ENCODE results near the gene GALNT18. TPM values are rescaled to one million over a fixed set of nuclear protein-coding genes. Genes with fewer than 3 reads are reported as not detected.

The GALNT18 gene
- total and polyA plus RNA-seq, 2 experiments from 2014 or later: 4.3 to 10.8 TPM

DNA sequence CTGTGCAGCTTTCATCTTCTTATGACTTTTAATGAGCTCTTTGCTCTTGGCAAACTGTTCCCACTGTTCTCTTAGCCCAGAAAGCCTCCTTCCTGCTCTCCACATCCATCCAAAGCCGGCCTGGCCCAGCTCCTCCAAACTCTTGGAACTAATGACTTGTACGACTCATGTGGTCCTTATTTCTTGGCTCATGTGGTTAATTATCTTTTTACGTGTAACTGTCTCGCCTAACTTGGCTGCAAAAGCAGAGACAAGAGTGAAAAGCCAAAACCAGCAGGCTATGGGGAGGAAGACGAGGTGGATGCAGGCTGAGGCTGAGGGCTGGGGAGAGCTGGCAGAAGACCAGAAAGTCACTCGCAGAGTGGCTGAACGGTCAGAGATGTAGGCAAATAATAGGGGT is 274.2 kb downstream of the GALNT18 start:
- H3K27me3 ChIP-seq (ENCODE audit: insufficient read depth): no peaks in the 10 kb centered on the region
- no peak overlapping the region; the same call in 1 of the 2 replicates for H3K27ac Mint-ChIP-seq

More for the DNA sequence above, 274.2 kb downstream of the GALNT18 start:
- no peak for ATAC-seq
- Histone ChIP-seq H3K4me1 (ENCODE audit: insufficient read depth) (no peaks in the 10 kb centered on the region), H3K36me3 (ENCODE audit: insufficient read depth) (no peaks in the 10 kb centered on the region), H2AFZ (no peak overlapping the region), H3K79me2 (replicated peaks; ENCODE audit: insufficient read depth) (no peaks in the 10 kb centered on the region), H3K27ac (ENCODE audit: low read depth) (no peak overlapping the region), H3K9me2 (ENCODE audit: insufficient read depth) (no peaks in the 10 kb centered on the region), H3K4me2 (no peak overlapping the region), H4K20me1 (replicated peaks; ENCODE audit: insufficient read depth) (no peaks in the 10 kb centered on the region), H3F3A (replicated peaks; ENCODE audit: low read depth) (no peaks in the 10 kb centered on the region), H3K4me3 (no peak overlapping the region)
- DNase-seq (ENCODE audit: low spot score): no peak
- H3K27me3 Mint-ChIP-seq (ENCODE audit: insufficient read depth, low read depth, poor library complexity): peaks cover 4% of the 10 kb centered on the region
- peaks cover 3% of the 10 kb centered on the region; the same call in 1 of the 3 replicates for H3K4me1 Mint-ChIP-seq
- TF ChIP-seq, protein P1, sequence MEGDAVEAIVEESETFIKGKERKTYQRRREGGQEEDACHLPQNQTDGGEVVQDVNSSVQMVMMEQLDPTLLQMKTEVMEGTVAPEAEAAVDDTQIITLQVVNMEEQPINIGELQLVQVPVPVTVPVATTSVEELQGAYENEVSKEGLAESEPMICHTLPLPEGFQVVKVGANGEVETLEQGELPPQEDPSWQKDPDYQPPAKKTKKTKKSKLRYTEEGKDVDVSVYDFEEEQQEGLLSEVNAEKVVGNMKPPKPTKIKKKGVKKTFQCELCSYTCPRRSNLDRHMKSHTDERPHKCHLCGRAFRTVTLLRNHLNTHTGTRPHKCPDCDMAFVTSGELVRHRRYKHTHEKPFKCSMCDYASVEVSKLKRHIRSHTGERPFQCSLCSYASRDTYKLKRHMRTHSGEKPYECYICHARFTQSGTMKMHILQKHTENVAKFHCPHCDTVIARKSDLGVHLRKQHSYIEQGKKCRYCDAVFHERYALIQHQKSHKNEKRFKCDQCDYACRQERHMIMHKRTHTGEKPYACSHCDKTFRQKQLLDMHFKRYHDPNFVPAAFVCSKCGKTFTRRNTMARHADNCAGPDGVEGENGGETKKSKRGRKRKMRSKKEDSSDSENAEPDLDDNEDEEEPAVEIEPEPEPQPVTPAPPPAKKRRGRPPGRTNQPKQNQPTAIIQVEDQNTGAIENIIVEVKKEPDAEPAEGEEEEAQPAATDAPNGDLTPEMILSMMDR (conservative IDR thresholded peaks at IDR 0.05; ENCODE audit: low read depth in 2 of 2): no peak
- TF ChIP-seq, protein P2, sequence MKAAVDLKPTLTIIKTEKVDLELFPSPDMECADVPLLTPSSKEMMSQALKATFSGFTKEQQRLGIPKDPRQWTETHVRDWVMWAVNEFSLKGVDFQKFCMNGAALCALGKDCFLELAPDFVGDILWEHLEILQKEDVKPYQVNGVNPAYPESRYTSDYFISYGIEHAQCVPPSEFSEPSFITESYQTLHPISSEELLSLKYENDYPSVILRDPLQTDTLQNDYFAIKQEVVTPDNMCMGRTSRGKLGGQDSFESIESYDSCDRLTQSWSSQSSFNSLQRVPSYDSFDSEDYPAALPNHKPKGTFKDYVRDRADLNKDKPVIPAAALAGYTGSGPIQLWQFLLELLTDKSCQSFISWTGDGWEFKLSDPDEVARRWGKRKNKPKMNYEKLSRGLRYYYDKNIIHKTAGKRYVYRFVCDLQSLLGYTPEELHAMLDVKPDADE (IDR thresholded peaks at IDR 0.05): no peak
- TF ChIP-seq ZNF114 (CRISPR knock-in tag; IDR thresholded peaks at IDR 0.05) (no peak), POLR2AphosphoS5 (IDR thresholded peaks at IDR 0.05; ENCODE audit: low read depth) (no peak), STAT1 (IDR thresholded peaks at IDR 0.05; ENCODE audit: unreplicated experiment) (no peak), EZH2phosphoT487 (IDR thresholded peaks at IDR 0.05; ENCODE audit: unreplicated experiment) (no peak), NANOG (IDR thresholded peaks at IDR 0.05; ENCODE audit: borderline replicate concordance) (no peak), CREB1 (CRISPR knock-in tag; IDR thresholded peaks at IDR 0.05; ENCODE audit: low read depth) (no peak), JUNB (IDR thresholded peaks at IDR 0.05; ENCODE audit: unreplicated experiment) (no peak), EZH2 (IDR thresholded peaks at IDR 0.05; ENCODE audit: low read depth, unreplicated experiment) (no peak), ZNF331 (CRISPR knock-in tag; IDR thresholded peaks at IDR 0.05; ENCODE audit: low read depth) (no peak)
- TF ChIP-seq, protein P3, sequence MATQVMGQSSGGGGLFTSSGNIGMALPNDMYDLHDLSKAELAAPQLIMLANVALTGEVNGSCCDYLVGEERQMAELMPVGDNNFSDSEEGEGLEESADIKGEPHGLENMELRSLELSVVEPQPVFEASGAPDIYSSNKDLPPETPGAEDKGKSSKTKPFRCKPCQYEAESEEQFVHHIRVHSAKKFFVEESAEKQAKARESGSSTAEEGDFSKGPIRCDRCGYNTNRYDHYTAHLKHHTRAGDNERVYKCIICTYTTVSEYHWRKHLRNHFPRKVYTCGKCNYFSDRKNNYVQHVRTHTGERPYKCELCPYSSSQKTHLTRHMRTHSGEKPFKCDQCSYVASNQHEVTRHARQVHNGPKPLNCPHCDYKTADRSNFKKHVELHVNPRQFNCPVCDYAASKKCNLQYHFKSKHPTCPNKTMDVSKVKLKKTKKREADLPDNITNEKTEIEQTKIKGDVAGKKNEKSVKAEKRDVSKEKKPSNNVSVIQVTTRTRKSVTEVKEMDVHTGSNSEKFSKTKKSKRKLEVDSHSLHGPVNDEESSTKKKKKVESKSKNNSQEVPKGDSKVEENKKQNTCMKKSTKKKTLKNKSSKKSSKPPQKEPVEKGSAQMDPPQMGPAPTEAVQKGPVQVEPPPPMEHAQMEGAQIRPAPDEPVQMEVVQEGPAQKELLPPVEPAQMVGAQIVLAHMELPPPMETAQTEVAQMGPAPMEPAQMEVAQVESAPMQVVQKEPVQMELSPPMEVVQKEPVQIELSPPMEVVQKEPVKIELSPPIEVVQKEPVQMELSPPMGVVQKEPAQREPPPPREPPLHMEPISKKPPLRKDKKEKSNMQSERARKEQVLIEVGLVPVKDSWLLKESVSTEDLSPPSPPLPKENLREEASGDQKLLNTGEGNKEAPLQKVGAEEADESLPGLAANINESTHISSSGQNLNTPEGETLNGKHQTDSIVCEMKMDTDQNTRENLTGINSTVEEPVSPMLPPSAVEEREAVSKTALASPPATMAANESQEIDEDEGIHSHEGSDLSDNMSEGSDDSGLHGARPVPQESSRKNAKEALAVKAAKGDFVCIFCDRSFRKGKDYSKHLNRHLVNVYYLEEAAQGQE (IDR thresholded peaks at IDR 0.05; ENCODE audit: unreplicated experiment): no peak
- TF ChIP-seq, protein P4, sequence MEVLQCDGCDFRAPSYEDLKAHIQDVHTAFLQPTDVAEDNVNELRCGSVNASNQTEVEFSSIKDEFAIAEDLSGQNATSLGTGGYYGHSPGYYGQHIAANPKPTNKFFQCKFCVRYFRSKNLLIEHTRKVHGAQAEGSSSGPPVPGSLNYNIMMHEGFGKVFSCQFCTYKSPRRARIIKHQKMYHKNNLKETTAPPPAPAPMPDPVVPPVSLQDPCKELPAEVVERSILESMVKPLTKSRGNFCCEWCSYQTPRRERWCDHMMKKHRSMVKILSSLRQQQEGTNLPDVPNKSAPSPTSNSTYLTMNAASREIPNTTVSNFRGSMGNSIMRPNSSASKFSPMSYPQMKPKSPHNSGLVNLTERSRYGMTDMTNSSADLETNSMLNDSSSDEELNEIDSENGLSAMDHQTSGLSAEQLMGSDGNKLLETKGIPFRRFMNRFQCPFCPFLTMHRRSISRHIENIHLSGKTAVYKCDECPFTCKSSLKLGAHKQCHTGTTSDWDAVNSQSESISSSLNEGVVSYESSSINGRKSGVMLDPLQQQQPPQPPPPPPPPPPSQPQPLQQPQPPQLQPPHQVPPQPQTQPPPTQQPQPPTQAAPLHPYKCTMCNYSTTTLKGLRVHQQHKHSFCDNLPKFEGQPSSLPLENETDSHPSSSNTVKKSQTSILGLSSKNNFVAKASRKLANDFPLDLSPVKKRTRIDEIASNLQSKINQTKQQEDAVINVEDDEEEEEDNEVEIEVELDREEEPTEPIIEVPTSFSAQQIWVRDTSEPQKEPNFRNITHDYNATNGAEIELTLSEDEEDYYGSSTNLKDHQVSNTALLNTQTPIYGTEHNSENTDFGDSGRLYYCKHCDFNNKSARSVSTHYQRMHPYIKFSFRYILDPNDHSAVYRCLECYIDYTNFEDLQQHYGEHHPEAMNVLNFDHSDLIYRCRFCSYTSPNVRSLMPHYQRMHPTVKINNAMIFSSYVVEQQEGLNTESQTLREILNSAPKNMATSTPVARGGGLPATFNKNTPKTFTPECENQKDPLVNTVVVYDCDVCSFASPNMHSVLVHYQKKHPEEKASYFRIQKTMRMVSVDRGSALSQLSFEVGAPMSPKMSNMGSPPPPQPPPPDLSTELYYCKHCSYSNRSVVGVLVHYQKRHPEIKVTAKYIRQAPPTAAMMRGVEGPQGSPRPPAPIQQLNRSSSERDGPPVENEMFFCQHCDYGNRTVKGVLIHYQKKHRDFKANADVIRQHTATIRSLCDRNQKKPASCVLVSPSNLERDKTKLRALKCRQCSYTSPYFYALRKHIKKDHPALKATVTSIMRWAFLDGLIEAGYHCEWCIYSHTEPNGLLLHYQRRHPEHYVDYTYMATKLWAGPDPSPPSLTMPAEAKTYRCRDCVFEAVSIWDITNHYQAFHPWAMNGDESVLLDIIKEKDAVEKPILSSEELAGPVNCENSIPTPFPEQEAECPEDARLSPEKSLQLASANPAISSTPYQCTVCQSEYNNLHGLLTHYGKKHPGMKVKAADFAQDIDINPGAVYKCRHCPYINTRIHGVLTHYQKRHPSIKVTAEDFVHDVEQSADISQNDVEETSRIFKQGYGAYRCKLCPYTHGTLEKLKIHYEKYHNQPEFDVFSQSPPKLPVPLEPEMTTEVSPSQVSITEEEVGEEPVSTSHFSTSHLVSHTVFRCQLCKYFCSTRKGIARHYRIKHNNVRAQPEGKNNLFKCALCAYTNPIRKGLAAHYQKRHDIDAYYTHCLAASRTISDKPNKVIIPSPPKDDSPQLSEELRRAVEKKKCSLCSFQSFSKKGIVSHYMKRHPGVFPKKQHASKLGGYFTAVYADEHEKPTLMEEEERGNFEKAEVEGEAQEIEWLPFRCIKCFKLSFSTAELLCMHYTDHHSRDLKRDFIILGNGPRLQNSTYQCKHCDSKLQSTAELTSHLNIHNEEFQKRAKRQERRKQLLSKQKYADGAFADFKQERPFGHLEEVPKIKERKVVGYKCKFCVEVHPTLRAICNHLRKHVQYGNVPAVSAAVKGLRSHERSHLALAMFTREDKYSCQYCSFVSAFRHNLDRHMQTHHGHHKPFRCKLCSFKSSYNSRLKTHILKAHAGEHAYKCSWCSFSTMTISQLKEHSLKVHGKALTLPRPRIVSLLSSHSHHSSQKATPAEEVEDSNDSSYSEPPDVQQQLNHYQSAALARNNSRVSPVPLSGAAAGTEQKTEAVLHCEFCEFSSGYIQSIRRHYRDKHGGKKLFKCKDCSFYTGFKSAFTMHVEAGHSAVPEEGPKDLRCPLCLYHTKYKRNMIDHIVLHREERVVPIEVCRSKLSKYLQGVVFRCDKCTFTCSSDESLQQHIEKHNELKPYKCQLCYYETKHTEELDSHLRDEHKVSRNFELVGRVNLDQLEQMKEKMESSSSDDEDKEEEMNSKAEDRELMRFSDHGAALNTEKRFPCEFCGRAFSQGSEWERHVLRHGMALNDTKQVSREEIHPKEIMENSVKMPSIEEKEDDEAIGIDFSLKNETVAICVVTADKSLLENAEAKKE (CRISPR knock-in tag; IDR thresholded peaks at IDR 0.05): no peak
- H3K9me3 Mint-ChIP-seq: no peaks in the 10 kb centered on the region; the same call in 2 of the 3 replicates
- no peak overlapping the region for H3K4me3 Mint-ChIP-seq
- H3K36me3 Mint-ChIP-seq (ENCODE audit: low read depth): no peaks in the 10 kb centered on the region
